Body of pancreas (tissue), 4 donors: Measurements from ENCODE around the gene RAP1GDS1. TPM values are rescaled to one million over a fixed set of nuclear protein-coding genes. Genes with fewer than 3 reads are reported as not detected.

Experiments
- ATAC-seq: fragments of 150-250 bp; one replicate; pipeline ENCODE4 v1.9.1; 2016
- DNase-seq, 4 donors: peaks; one replicate each; pipeline ENCODE4 v3.0.0-alpha.2; 2019
- H3K27ac ChIP-seq, 4 donors: fragments of 200-600 bp; sonication (generic); 1 replicate in 3 of 4; 2 replicates in 1 of 4; pipeline versions ENCODE4 v1.5.1 to v1.6.1; 2016 to 2019; ENCODE audit warnings: mild to moderate bottlenecking in 1 of 4, mixed read lengths in 1 of 4, moderate library complexity in 1 of 4
- H3K27me3 ChIP-seq, 2 donors: fragments of 200-600 bp; sonication (generic); one replicate each; pipeline ENCODE4 v1.6.0; 2016; ENCODE audit warnings: mild to moderate bottlenecking in 1 of 2
- H3K36me3 ChIP-seq, 2 donors: fragments of 200-600 bp; sonication (generic); replicated peaks in 1 of 2; 2 replicates each; pipeline ENCODE4 v1.5.1; 2016; ENCODE audit warnings: low read depth in 2 of 2; ENCODE audit not compliant: insufficient read depth in 1 of 2
- H3K4me1 ChIP-seq: fragments of 200-600 bp; sonication (generic); one replicate; pipeline ENCODE4 v1.6.0; 2016
- H3K4me3 ChIP-seq, 2 donors: fragments of 200-600 bp; sonication (generic); 1 replicate in 1 of 2; 2 replicates in 1 of 2; pipeline ENCODE4 v1.5.1; 2016 to 2019
- H3K9me3 ChIP-seq, 3 donors: fragments of 200-600 bp; sonication (generic); 1 replicate in 2 of 3; 2 replicates in 1 of 3; pipeline ENCODE4 v1.5.1; 2016
- CTCF ChIP-seq, 7 experiments: fragments of 450-650 bp in 4 of 7; fragments of 200-600 bp in 3 of 7; sonication (generic) in 3 of 7; IDR thresholded peaks; one replicate each; pipeline ENCODE4 v1.5.1; 2016 to 2019; ENCODE audit warnings: antibody characterized with exemption in 7 of 7
- POLR2A ChIP-seq, 3 donors: fragments of 450-650 bp; IDR thresholded peaks; one replicate each; pipeline ENCODE4 v1.6.1; 2016; ENCODE audit warnings: antibody characterized with exemption in 3 of 3, mild to moderate bottlenecking in 2 of 3
- WGBS, 2 donors: methylation state at CpG; one replicate each; pipeline ENCODE4 v1.1.5; 2017; 5-methylcytosine and 5-hydroxymethylcytosine counted together
- intact Hi-C: fragments of 100-400 bp; cut with DNase I; formaldehyde crosslinking; loops from one replicate; pipeline ENCODE4 v1.15.1; 2023
- total RNA-seq, 2 donors: library from RNA; depleted of rRNA; stranded (reverse); fragments of >200 nt; gene quantifications; one replicate each; pipeline ENCODE4 v1.1.0, GENCODE V29; 2016

RAP1GDS1 gene
- total RNA-seq, 2 donors from 2014 or later: 13.2 to 41.2 TPM

- H3K9me3 ChIP-seq: no peaks in the 10 kb centered on the region
- no peak overlapping the region for H3K4me3 ChIP-seq
- DNase-seq (no peak), ATAC-seq (no peak)
- H3K27me3 ChIP-seq: no peaks in the 10 kb centered on the region
- H3K27ac ChIP-seq: no peak overlapping the region
- TF ChIP-seq POLR2A (IDR thresholded peaks at IDR 0.05) (no peak), CTCF (IDR thresholded peaks at IDR 0.05) (no peak)
- H3K36me3 ChIP-seq: no peaks in the 10 kb centered on the region
- intact Hi-C loops: no loop called here
- WGBS, 2 donors: 52 to 64% methylated on average over 2 of the region's 2 CpGs
- no peaks in the 10 kb centered on the region for H3K4me1 ChIP-seq
Observed at GRCh38 chr4:98385831-98386230, 124.6 kb downstream of the RAP1GDS1 start.

DNA sequence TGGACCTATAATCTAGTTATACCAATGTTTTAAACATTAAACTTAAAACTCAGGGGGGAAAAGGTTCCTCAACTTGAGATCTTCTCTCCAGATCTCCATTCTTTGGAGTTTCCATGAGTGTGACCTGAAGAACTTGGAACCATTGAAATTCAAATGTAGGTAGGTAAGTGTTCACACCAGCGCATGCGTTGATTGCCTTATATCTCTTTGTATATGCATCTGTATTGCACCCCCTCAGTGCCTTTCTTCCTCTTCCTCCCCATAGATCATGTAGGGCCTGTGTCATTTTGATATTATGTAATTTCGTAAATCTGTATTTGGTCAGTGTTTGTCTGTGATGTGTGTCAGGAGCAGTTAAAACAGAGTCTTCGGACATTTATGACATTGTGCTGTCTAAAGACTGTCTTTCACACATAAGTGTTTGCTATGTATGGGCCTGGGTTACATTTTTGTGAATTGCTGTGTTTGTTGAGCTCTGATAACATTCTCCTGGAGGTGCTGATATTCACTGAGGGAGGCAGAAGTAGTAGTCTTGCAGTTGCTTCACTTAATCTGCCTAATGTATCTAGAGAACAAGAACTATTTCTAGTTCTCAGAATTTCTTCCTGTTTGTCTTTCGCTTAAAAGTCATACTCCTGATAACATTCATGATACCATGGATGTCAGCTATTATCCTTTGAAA lies 126.3 kb downstream of the RAP1GDS1 start:
- DNase-seq (no peak), ATAC-seq (no peak)
- TF ChIP-seq POLR2A (IDR thresholded peaks at IDR 0.05): no peak
- no peaks in the 10 kb centered on the region for H3K36me3 ChIP-seq
- H3K9me3 ChIP-seq: no peaks in the 10 kb centered on the region
- H3K27me3 ChIP-seq: no peaks in the 10 kb centered on the region
- 95 to 97% methylated on average over 5 of the region's 5 CpGs for WGBS, 2 donors
- intact Hi-C loops: no loop called here
- H3K4me3 ChIP-seq: no peak overlapping the region
- no peaks in the 10 kb centered on the region for H3K4me1 ChIP-seq
- no peak overlapping the region for H3K27ac ChIP-seq

GRCh38 chr4:98394134-98394533 lies 132.9 kb downstream of the RAP1GDS1 start:
- intact Hi-C loops: no loop called here
- H3K36me3 ChIP-seq: no peaks in the 10 kb centered on the region
- H3K9me3 ChIP-seq: no peaks in the 10 kb centered on the region
- no peaks in the 10 kb centered on the region for H3K27me3 ChIP-seq
- no peak for DNase-seq
- 94 to 100% methylated on average over 1 of the region's 1 CpG for WGBS, 2 donors
- TF ChIP-seq POLR2A (IDR thresholded peaks at IDR 0.05) (no peak), CTCF (IDR thresholded peaks at IDR 0.05) (no peak)
- H3K27ac ChIP-seq: no peak overlapping the region
- no peaks in the 10 kb centered on the region for H3K4me1 ChIP-seq
- ATAC-seq: no peak
- no peak overlapping the region for H3K4me3 ChIP-seq

DNA sequence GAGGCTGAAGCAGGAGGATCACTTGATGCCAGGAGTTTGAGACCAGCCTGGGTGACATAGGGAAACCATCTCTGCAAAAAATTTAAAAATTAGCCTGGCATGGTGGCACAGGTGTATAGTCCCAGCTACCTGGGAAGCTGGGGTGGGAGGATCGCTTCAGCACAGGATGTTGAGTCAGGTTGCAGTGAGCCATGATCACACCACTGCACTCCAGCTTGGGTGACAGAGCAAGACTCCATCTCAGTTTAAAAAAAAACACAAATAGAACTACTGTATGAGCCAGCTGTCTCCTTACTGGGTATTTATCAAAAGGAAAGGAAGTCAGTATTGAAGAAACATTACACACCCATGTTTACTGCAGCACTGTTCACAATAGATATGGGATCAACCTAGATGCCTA lies 138.7 kb downstream of the RAP1GDS1 start:
- no peak for TF ChIP-seq CTCF (IDR thresholded peaks at IDR 0.05)
- no peak for TF ChIP-seq POLR2A (IDR thresholded peaks at IDR 0.05)
- Histone ChIP-seq H3K36me3 (no peaks in the 10 kb centered on the region), H3K9me3 (no peaks in the 10 kb centered on the region), H3K27ac (no peak overlapping the region), H3K4me3 (no peak overlapping the region), H3K27me3 (no peaks in the 10 kb centered on the region), H3K4me1 (no peaks in the 10 kb centered on the region)
- DNase-seq: no peak
- ATAC-seq: no peak
- WGBS, 2 donors: 100% methylated on average over 1 of the region's 1 CpG
- intact Hi-C loops: no loop called here

DNA sequence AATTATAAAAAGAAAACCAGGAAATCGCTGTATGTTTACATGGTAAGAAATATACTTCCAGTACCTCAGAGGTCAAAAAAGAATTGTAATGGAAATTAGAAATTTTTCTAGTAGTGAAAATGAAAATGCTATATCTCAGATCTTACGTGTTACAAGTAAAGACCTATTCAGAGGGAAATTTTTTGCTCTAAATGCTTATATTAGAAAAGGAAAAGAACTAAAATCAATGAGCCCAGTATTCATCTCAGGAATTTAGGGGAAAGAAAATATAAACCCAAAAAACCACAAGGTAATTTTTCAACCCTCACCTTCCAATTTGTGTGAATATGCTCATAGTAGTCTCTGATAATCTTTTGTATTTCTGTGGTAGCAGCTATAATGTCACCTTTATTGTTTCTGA lies 145.6 kb downstream of the RAP1GDS1 start:
- Histone ChIP-seq H3K27ac (no peak overlapping the region), H3K4me1 (no peaks in the 10 kb centered on the region), H3K4me3 (no peak overlapping the region), H3K27me3 (no peaks in the 10 kb centered on the region), H3K9me3 (no peaks in the 10 kb centered on the region), H3K36me3 (no peaks in the 10 kb centered on the region)
- 93 to 97% methylated on average over 2 of the region's 2 CpGs for WGBS, 2 donors
- DNase-seq: no peak
- no peak for ATAC-seq
- intact Hi-C loops: no loop called here
- TF ChIP-seq CTCF (IDR thresholded peaks at IDR 0.05): no peak
- TF ChIP-seq POLR2A (IDR thresholded peaks at IDR 0.05): no peak
